Esophagus squamous epithelium (tissue), 5 donors: Measurements from ENCODE around the gene TNRC6A. TPM values are rescaled to one million over a fixed set of nuclear protein-coding genes. Genes with fewer than 3 reads are reported as not detected.

ENCODE experiments used
- DNase-seq: peaks from one replicate; lab custom pipeline; 2025; lab: John Stamatoyannopoulos, UW
- H3K27ac ChIP-seq, 4 donors: fragments of 200-600 bp; sonication (generic); one replicate each; pipeline ENCODE4 v1.5.1; 2016 to 2019; ENCODE audit warnings: mild to moderate bottlenecking in 1 of 4
- H3K27me3 ChIP-seq, 4 donors: fragments of 200-600 bp; sonication (generic); 1 replicate in 3 of 4; 2 replicates in 1 of 4; pipeline versions ENCODE4 v1.5.1 to v1.6.0; 2017 to 2021; ENCODE audit warnings: antibody characterized with exemption in 1 of 4
- H3K36me3 ChIP-seq, 3 donors: fragments of 200-600 bp; sonication (generic); one replicate each; pipeline ENCODE4 v1.5.1; 2016 to 2019
- H3K4me1 ChIP-seq, 3 donors: fragments of 200-600 bp; sonication (generic); one replicate each; pipeline ENCODE4 v1.5.1; 2017 to 2019
- H3K4me3 ChIP-seq, 4 donors: fragments of 200-600 bp; sonication (generic); 1 replicate in 3 of 4; 2 replicates in 1 of 4; pipeline ENCODE4 v1.5.1; 2016 to 2019; ENCODE audit warnings: mild to moderate bottlenecking in 2 of 4, moderate library complexity in 1 of 4
- H3K9me3 ChIP-seq, 3 donors: fragments of 200-600 bp; sonication (generic); one replicate each; pipeline ENCODE4 v1.5.1; 2016 to 2019
- POLR2A ChIP-seq, 4 donors: fragments of 450-650 bp; IDR thresholded peaks; one replicate each; pipeline ENCODE4 v1.6.1; 2017; ENCODE audit warnings: antibody characterized with exemption in 4 of 4, mild to moderate bottlenecking in 4 of 4, moderate library complexity in 3 of 4
- WGBS, 2 donors: methylation state at CpG; one replicate each; pipeline ENCODE4 v1.1.5; 2018; 5-methylcytosine and 5-hydroxymethylcytosine counted together
- intact Hi-C: fragments of 100-400 bp; cut with DNase I; formaldehyde crosslinking; loops from one replicate; pipeline ENCODE4 v1.15.0; 2022
- total RNA-seq, 4 donors: library from RNA; depleted of rRNA; stranded (reverse); fragments of >200 nt; gene quantifications; one replicate each; pipeline ENCODE4 v1.1.0, GENCODE V29; 2016
- TF ChIP-seq, protein P1 (sequence below), 6 experiments: fragments of 450-650 bp in 4 of 6; fragments of 200-600 bp in 2 of 6; sonication (generic) in 2 of 6; IDR thresholded peaks; one replicate each; pipeline ENCODE4 v1.5.1; 2016 to 2019; ENCODE audit warnings: antibody characterized with exemption in 6 of 6, mild to moderate bottlenecking in 4 of 6, moderate library complexity in 4 of 6
- donor health status: DM: yes; HTN: yes; CAD: no.

The TNRC6A gene
- total RNA-seq, 4 donors from 2014 or later = 12.3 to 34.0 (median 18.5) TPM

DNA sequence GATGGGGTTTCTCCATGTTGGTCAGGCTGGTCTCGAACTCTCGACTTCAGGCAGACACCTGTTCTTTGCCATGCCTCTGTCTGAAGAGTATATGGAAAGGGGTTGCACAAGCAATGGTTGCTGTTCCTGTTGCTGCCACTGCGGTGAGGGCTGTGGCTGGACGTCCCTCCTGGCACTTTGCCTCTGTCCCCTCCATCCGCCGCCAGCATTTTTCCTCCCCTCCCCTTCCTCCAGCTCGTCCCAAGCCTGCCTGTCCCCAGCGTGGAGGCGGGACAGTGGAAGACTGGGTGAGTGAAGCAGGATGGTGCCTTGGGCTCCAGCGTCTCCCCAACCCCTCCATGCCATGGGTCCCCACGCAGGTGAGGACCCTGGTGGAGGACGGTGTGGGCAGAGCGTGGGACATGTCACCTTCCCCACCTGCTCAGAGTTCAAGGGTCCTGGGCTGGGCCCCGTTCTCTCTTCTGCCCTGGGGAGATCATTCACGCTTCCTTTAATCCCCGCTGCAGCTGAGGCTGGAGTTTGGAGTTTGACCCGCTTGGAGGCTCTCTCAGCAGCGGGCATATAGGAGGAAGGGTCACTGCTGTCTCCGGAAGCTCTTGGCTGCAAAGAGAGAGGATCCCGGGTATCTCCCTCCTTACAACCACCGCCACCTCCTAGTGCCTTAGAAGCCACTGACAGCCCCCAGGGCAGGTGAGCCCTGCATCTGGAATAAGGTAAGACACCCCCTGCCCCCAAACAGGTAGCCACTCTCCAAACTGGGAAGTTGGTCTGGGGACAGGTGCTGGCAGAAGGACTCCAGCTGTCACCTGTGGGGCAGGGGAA, 116.5 kb downstream of the TNRC6A start, which contains the start of gene SLC5A11:
TSS of gene SLC5A11 (plus strand) at position 238 of the 822 bp plus-strand sequence. CDS start 12,681 bp downstream, outside the sequence.
- no peak for DNase-seq
- TF ChIP-seq, protein P1, sequence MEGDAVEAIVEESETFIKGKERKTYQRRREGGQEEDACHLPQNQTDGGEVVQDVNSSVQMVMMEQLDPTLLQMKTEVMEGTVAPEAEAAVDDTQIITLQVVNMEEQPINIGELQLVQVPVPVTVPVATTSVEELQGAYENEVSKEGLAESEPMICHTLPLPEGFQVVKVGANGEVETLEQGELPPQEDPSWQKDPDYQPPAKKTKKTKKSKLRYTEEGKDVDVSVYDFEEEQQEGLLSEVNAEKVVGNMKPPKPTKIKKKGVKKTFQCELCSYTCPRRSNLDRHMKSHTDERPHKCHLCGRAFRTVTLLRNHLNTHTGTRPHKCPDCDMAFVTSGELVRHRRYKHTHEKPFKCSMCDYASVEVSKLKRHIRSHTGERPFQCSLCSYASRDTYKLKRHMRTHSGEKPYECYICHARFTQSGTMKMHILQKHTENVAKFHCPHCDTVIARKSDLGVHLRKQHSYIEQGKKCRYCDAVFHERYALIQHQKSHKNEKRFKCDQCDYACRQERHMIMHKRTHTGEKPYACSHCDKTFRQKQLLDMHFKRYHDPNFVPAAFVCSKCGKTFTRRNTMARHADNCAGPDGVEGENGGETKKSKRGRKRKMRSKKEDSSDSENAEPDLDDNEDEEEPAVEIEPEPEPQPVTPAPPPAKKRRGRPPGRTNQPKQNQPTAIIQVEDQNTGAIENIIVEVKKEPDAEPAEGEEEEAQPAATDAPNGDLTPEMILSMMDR (IDR thresholded peaks at IDR 0.05) = no peak
- no peak for TF ChIP-seq POLR2A (IDR thresholded peaks at IDR 0.05)
- 67 to 82% methylated on average over 4 to 11 of the region's 21 CpGs for WGBS, 2 donors

GRCh38 chr16:24846548-24847357, 117.3 kb downstream of the TNRC6A start:
- H3K4me1 ChIP-seq = peaks cover 0 to 5% (median 0%) of the 10 kb centered on the region in 3 donors
- no peaks in the 10 kb centered on the region for H3K9me3 ChIP-seq
- no peaks in the 10 kb centered on the region for H3K36me3 ChIP-seq
- 68 to 75% methylated on average over 7 to 8 of the region's 8 CpGs for WGBS, 2 donors
- DNase-seq = no peak
- intact Hi-C loops = no loop called here
- H3K4me3 ChIP-seq = no peak overlapping the region
- no peaks in the 10 kb centered on the region for H3K27me3 ChIP-seq
- TF ChIP-seq, protein P1 (IDR thresholded peaks at IDR 0.05) = no peak
- no peak for TF ChIP-seq POLR2A (IDR thresholded peaks at IDR 0.05)
- H3K27ac ChIP-seq = no peak overlapping the region

More for the DNA sequence above, 116.5 kb downstream of the TNRC6A start, which contains the start of gene SLC5A11:
- H3K9me3 ChIP-seq = no peaks in the 10 kb centered on the region
- H3K4me1 ChIP-seq = peaks cover 0 to 6% (median 6%) of the 10 kb centered on the region in 3 donors
- intact Hi-C loops = no loop called here
- H3K4me3 ChIP-seq = no peak within 1 kb of the TSS
- no peaks in the 10 kb centered on the region for H3K27me3 ChIP-seq
- H3K27ac ChIP-seq = no peak within 1 kb of the TSS
- H3K36me3 ChIP-seq = no peaks in the 10 kb centered on the region

GRCh38 chr16:24847358-24847664, 117.9 kb downstream of the TNRC6A start:
- Histone ChIP-seq H3K36me3 (no peaks in the 10 kb centered on the region), H3K27me3 (no peaks in the 10 kb centered on the region), H3K9me3 (no peaks in the 10 kb centered on the region), H3K27ac (no peak overlapping the region), H3K4me1 (peaks cover 0 to 10% (median 6%) of the 10 kb centered on the region in 3 donors), H3K4me3 (no peak overlapping the region)
- intact Hi-C loops = no loop called here
- WGBS, 2 donors = 86 to 90% methylated on average over 3 of the region's 3 CpGs
- TF ChIP-seq, protein P1 (IDR thresholded peaks at IDR 0.05) = no peak
- no peak for TF ChIP-seq POLR2A (IDR thresholded peaks at IDR 0.05)
- DNase-seq = no peak

- WGBS, 2 donors = 35 to 45% methylated on average over 5 of the region's 5 CpGs
- Histone ChIP-seq H3K9me3 (no peaks in the 10 kb centered on the region), H3K4me1 (peaks cover 0 to 12% (median 7%) of the 10 kb centered on the region in 3 donors), H3K36me3 (no peaks in the 10 kb centered on the region), H3K27me3 (no peaks in the 10 kb centered on the region), H3K4me3 (no peak overlapping the region), H3K27ac (no peak overlapping the region)
- no peak for TF ChIP-seq POLR2A (IDR thresholded peaks at IDR 0.05)
- TF ChIP-seq, protein P1 (IDR thresholded peaks at IDR 0.05) = no peak
- no peak for DNase-seq
- intact Hi-C loops = no loop called here
Measured at GRCh38 chr16:24848065-24848464, 118.6 kb downstream of the TNRC6A start.
